T-helper 9 cell (primary cell): ENCODE results near the gene DVL1.
A peak's percentile ranks its signal among the peaks of the same experiment; 100 is the strongest.
"Not testable (repeated sequence)": the region's sequence is repeated elsewhere in the genome, so short reads cannot be mapped to it uniquely, and the experiment has no call there.

ENCODE experiments used
- DNase-seq: peaks from one replicate; pipeline ENCODE4 v3.0.0-alpha.2; 2020
- total RNA-seq, 2 donors: gene quantifications; one replicate each; lab custom pipeline; 2026; lab: John Stamatoyannopoulos, UW

Gene DVL1
- total RNA-seq, result 71.0 to 85.3 reads per million in 2 donors

- DNase-seq, result peak; percentile 73
Measured at GRCh38 chr1:1349256-1350012, at the start of gene DVL1. Gene DVL1, minus strand, starts transcription at chr1:1349418. Its CDS starts 353 bp downstream, at chr1:1349065.

- DNase-seq, result no peak
Measured at GRCh38 chr1:1398677-1399186, 49.5 kb upstream of the DVL1 start.

GRCh38 chr1:1397839-1398523 lies 48.8 kb upstream of the DVL1 start:
- no peak for DNase-seq

- DNase-seq, result no peak
Measured at GRCh38 chr1:1395166-1395565, 45.9 kb upstream of the DVL1 start.

GRCh38 chr1:1394116-1394515 lies 44.9 kb upstream of the DVL1 start:
- DNase-seq, result no peak

GRCh38 chr1:1393428-1393827 lies 44.2 kb upstream of the DVL1 start:
- no peak for DNase-seq

- no peak for DNase-seq
Measured at GRCh38 chr1:1393014-1393413, 43.8 kb upstream of the DVL1 start.

GRCh38 chr1:1391225-1391624 lies 42.0 kb upstream of the DVL1 start:
- no peak for DNase-seq

- DNase-seq, result no peak
Measured at GRCh38 chr1:1390675-1391074, 41.5 kb upstream of the DVL1 start.

GRCh38 chr1:1388078-1388472 lies 38.9 kb upstream of the DVL1 start:
- no peak for DNase-seq

GRCh38 chr1:1387098-1388077 lies 38.2 kb upstream of the DVL1 start:
- DNase-seq, result no peak

- no peak for DNase-seq
Measured at GRCh38 chr1:1385931-1386330, 36.7 kb upstream of the DVL1 start.

- DNase-seq, result not testable (repeated sequence)
Measured at GRCh38 chr1:1385339-1385738, 36.1 kb upstream of the DVL1 start.

GRCh38 chr1:1381294-1381693 lies 32.1 kb upstream of the DVL1 start:
- no peak for DNase-seq

- no peak for DNase-seq
Measured at GRCh38 chr1:1380860-1381259, 31.6 kb upstream of the DVL1 start.

GRCh38 chr1:1377540-1378205 lies 28.5 kb upstream of the DVL1 start:
- DNase-seq, result no peak

GRCh38 chr1:1376551-1377226 lies 27.5 kb upstream of the DVL1 start:
- DNase-seq, result no peak

- peak; percentile 87 for DNase-seq
Measured at GRCh38 chr1:1374929-1375662, 25.9 kb upstream of the DVL1 start, which contains the start of gene AURKAIP1. Gene AURKAIP1, minus strand, starts transcription at chr1:1375207. Its CDS starts 451 bp downstream, at chr1:1374756.

GRCh38 chr1:1374589-1374928 lies 25.3 kb upstream of the DVL1 start:
- no peak for DNase-seq

- no peak for DNase-seq
Measured at GRCh38 chr1:1373815-1374588, 24.8 kb upstream of the DVL1 start.
